Measurements from ENCODE around the gene HSPB7.
"Not testable (repeated sequence)": the region's sequence is repeated elsewhere in the genome, so short reads cannot be mapped to it uniquely, and the experiment has no call there.

The HSPB7 gene

DNA sequence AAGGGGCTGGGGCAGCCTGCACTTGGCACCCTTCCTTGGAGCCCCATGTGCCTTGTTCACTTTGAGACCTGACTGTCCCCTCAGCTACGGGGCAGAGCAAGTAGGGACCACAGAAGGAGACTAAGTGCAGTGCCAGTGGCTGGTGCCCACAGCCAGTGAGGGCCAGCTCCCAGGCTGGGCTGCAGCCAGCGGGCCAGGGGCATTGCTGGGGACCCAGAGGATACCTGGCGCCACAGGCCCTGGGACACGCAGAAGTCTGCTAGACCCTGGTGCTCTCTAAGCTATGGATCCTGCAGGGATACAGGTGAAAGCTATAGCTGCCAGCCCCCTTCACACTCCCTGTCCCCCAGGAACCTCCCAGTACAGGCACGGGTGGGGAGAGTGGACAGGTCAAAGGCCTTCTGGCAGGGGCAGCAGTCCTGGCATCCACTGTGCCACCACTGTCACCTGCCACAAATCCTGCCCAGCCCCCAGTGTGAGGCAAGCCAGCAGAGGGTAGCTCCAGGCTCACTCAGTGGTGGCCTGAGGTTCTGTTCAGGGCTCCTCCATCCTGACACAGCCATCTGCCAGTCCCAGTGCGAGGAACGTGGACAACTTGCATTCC, 5.3 kb upstream of the HSPB7 start:
- in situ Hi-C loops (cut with MboI; ENCODE audit: low sequenced_read_pairs) = no loop called here

DNA sequence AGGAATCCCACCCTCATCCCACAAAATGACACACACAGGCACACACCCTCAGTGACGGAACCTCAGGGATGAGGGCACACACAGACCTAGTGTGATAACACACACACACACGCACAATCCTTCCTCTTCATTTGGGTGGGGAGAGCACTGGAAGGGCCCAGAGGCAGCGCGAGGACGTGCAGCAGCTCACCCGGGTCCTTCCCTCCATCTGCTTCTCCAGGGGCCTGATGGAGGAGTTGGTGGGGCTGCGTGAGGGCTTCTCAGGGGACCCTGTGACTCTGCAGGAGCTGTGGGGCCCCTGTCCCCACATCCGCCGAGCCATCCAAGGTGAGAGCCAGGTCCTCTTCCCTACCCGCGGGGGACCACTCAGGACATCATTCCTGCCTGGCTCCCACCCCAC, 4.5 kb upstream of the HSPB7 start:
- in situ Hi-C loops (cut with MboI; ENCODE audit: low sequenced_read_pairs) = no loop called here

DNA sequence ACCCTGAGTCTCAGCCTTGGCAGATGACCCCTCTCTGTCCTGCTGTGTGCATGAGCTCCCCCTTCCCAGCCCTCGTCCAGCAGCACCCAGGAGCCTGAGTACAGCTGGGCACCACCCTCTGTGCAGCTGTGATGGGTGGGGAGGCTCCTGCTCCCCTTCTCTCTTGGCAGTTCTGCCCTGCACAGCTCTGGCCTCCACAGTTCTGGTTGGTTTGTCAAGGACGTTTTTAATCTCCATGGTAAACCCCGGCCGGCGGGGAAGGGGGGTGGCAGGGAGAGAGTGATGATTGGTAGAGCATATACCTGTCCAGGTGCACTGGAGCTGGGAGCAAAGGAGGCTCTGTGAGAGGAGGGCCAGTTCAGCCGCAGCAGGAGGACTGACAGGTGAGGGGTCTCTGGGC, 3.8 kb upstream of the HSPB7 start, which contains the start of gene CLCNKA:
TSS of gene CLCNKA (plus strand) at position 356 of the 400 bp plus-strand sequence. CDS start 584 bp downstream, outside the sequence.
- in situ Hi-C loops (cut with MboI; ENCODE audit: low sequenced_read_pairs) = no loop called here

DNA sequence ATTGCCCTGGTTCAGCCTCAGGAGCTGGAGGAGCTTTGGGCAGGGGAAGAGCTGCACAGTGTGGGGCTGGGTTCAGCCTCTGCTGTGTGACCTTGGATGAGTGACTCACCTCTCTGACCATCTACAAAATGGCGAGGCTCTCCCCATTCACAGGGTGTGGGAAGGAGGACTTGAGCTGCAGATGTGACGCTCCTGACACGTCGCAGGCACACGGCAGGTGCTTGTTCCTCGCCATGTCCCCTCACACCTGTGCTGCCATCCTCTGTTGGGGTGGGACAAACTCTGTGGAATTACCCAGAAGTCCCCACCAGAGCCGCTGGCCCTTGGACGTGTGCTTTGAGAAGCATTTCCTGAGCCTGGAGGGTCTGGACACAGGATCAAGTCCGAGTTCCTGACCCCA, 3.0 kb upstream of the HSPB7 start:
- in situ Hi-C loops (cut with MboI; ENCODE audit: low sequenced_read_pairs) = not testable (repeated sequence)

DNA sequence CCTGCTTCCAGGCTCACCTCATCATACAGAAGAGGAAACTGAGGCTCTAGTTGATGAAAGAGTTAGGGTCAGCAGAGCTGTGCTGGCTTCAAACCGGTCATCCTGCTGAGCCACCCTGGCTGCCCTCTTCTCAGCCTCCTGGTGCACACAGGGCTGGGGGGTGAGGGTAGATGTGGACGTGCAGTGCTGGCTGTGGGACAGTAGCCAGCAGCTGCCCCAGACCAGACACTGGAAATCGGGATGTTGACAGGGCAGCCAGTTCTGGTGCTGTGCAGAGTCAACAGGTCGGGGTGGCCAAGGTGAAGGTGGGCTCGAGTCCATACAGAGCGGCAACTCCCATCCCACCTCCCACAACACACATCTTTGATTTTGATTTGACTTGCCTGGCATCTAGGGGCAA, 2.5 kb upstream of the HSPB7 start:
- in situ Hi-C loops (cut with MboI; ENCODE audit: low sequenced_read_pairs) = no loop called here

DNA sequence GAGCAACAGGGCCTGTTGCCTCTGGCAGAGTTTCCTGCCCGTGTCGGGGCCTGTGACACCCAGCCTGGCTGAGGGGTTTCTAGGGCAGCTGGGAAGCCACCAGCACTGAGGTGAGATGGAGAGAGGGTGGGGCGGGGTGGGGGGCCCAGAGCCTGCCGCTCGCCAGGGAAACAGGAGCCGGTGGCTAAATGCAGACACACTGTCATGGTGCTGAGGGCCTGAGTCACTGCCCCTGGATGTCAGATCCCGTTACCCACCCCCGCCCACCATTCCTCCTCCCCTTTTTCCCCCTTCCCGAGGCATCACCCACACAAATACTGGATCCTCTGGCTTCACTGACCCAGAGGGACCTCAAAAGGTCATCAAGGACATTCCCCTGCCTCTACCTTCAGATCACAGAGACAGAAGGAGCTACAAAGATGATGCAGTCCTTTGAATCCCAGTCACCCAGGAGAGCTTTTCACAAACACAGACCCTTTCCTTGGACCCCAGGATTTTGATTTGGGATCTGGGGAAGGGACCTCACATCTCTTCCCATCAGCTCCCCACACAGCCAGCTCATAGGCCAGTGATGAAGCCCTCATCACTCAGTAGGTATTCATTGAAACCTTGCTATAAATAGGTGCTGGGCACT, 1.9 kb upstream of the HSPB7 start:
- in situ Hi-C loops (cut with MboI; ENCODE audit: low sequenced_read_pairs) = no loop called here

DNA sequence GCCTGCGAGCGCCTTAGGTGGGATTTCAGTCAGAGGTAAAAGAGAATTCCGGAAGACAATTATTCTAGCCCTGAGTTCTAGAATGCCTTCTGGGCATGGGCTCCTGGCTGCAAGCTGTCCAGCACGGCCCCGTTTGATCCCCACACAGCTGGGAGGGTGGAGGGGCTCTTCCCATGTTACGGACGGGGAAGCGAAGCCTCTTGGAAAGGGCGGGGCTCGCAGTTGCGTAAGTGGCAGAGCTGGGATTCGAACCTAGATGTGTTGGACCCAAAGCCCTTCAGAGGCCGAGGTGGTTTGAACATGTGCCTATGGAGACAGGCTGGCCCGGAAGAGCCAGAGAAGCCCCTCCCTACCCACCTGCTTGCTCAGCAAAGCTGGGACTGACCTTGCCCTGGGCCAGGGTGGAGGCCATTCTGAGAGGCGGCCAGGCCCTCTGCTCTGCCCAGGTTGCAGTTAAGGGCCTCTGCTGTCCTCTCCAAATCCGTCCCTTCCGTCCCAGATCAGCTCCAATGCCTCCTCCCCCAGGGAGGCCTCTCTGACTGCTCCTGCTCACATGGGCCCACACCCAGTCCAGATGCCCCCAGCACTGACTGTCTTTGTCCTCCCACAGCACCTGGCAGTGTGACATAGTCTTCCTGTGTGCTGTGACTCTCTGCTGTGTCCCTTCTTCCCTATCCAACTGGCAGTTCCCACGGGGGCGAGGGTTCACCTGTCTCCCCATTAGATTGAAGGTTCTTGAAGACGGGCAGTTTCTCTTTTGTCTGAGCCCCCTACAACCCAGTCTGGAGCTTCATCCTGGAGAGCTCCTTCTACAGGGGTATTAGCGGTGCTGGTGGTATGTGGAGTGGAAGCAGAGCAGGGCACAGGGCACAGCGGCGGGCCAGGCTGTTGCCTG, 1.2 kb upstream of the HSPB7 start:
- in situ Hi-C loops (cut with MboI; ENCODE audit: low sequenced_read_pairs) = no loop called here

DNA sequence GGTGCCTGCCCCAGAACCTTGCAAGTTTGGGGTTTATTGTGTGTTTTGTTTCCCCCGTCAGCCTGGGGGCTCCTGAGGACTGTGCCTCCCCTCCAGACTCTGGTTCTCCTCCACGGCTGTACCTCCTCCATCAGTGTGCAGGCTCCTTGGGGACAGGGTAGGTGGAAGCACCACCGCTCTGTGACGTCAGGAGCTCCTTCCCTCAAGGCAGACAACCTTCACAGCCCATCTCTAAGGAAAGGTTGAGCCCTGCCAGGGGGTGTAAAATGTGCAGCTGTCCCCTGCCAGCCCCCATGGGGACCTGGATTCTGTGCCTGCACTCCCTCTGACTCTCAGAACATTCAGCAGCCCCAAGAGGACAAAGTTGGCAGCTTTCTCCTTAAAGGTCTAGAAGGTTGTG, 465 bp upstream of the HSPB7 start:
- in situ Hi-C loops (cut with MboI; ENCODE audit: low sequenced_read_pairs) = no loop called here

DNA sequence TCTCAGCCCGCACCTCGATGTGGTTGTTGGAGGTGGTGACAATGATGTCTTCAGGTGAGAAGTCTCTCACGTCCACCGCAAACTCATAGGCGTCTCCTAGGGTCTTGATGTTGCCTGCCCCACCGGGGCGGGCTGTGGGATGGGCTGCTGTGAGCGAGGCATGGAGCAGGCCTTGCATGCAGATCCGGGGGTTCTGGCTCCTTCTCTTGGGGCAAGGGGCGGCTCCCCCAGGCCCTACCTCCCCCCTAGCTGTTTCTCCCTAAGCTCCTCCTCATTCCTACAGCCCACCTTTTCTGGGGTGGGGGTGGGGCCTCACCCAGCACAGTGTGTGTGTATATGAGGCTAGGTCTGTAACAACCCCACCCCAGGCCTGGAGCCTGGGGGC, 775 bp downstream of the HSPB7 start:
- in situ Hi-C loops (cut with MboI; ENCODE audit: low sequenced_read_pairs) = no loop called here

DNA sequence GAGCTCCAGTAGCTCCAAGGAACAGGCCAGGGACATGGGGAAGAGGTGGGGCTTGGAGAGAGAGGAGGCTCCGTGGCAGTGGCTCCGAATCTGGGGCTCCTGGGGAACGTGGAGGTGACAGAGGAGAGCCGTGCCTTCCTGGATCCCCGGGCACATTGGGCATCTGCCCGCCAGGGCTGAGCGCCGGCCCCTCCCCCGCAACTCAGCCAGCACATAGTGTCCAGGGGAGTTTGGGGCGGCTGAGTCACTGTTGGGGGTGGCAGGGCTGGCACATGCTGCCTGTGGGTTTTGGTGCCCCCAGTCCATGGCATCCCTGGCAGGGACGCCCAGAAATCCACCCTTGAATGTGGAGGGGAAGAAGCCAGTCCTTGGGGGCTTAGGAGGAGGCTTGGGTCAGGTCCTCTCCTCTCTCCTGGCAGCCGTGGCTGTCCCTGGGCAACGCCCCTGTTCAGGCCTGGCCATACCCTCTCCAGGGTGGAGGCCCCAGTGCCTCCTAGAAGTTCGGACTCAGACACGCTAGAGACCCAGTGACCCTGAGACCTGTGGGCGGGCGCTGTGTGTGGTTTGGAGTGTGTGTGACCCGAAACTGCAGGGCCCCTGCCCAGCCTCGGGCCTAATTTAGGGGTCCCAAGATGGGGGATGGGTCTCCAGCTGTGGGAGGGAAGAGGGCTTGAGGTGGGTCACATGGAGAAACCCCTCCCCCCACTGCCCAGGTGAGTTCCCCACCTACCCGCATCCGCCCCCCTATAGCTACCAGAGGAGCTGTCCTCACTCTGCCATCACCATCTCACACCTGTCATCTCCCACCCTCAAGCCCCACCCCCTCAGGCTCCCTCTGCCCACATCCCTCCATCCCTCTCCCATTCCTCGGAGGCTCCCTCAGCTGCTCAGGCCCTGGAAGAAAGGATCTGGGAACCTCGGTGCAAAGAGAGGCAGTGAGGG, 1.6 kb downstream of the HSPB7 start:
- in situ Hi-C loops (cut with MboI; ENCODE audit: low sequenced_read_pairs) = no loop called here

DNA sequence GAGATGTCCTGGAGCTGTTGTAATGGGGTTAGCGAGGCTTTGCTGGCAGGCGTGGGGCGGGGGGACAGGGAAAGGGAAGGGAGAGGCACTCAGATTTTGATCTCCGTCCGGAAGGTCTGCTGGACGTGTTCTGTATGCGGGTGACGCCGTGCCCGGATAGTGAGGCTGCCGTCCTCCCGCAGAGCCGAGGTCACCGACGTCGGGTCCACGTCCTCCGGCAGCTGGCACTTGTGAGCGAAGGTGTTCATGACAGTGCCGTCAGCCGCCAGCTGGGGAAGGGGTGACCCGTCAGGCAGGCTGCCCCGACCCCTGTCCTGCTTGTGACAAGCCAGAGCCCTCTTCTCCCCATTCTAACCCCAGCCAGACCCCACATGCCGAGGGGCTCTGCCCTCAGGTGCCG, 2.4 kb downstream of the HSPB7 start:
- in situ Hi-C loops (cut with MboI; ENCODE audit: low sequenced_read_pairs) = no loop called here

DNA sequence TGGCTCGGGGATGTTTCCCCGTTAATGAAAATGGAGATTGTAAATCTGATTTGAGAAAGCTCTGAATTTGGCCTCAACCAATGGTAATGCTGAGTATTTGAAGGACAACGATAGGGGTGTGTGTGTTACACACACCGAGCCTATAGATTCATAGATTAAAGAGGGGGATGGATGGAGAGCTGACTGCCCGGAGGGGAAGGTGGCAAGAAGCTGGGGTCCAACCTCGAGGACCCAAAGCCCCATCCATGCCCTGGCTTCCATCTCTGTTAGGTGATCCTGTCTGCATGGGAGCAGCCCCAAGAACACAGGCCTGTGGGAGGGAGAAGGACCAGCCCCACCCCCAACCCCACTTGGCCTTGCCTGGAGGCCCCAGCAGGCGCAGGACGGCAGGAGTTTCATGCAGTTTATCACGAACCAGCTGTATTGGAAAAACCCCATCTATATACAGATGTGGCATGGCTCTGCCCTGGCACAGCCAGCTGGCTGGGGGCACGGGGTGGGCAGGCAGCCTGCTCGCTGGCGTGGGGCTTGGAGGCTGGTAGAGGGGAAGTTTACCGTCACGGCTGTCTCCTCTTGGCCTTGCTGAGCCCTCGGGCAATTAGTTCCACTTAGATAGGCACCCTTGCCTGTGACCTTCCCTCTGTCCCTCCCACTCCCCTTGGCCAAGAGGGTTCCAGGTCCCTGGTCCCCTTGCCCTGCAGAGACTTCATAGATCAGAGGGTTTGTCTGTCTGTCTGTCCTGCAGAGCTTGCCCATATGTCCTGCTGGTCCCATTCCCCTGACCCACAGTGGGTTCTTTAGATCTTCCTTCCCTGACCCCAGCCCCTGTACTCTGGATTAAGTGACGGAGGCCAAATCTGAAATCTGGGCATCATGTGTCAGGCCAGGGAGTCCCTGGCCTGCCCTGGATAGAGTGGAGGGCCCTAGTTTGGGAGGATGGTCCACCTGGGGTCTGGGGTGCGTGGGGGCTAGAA, 3.0 kb downstream of the HSPB7 start:
- in situ Hi-C loops (cut with MboI; ENCODE audit: low sequenced_read_pairs) = no loop called here

DNA sequence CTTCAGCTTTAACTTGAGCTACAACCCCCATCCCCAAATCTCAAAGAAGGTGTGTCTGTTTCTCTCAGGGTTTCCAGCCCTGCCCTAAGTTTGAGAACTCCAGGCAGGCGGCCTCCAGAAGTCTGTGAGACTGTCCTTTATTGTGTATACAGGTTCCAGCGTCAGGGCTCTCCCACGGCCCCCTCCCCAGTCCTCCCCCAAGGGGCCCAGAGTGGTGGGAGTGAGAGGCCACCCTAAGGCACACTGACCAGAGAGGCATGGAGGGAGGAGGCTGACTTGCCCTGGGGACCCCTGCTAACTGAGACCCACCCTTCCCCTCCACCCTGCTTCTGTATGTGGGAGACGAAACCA, 4.0 kb downstream of the HSPB7 start:
- in situ Hi-C loops (cut with MboI; ENCODE audit: low sequenced_read_pairs) = no loop called here

DNA sequence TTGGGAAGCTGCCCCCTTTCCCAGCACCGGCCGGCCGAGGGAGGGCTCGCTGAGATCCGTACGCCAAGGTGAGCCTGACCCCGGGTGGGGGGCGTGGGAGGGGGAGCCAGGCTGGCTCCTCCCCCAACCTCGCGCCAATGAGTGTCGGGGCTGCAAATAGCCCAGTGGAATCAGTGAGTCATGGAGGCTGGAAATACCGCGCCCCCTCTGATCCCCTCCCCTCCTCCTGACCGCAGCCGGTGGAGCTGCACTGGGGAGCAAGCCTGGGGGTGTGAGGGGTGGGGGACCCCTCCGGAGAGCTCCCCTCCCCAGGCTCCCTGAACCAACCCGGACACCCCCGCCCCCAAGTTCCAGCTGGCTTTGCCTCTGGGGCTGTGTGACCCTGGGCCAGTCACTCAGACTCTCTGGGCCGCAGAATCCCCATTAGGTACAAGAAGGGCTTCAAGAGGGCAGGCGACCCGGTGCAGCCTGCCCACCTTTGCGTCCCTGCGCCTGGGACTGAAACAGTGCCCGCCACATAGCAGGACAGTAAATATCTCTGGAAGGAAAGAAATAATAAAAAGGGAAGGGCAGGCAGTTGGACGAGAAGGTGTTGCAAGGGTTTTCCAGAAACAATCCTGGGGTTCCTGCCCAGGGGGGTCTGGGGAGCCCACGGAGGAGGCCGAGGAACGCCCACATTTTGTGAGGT, 4.5 kb downstream of the HSPB7 start:
- in situ Hi-C loops (cut with MboI; ENCODE audit: low sequenced_read_pairs) = no loop called here

DNA sequence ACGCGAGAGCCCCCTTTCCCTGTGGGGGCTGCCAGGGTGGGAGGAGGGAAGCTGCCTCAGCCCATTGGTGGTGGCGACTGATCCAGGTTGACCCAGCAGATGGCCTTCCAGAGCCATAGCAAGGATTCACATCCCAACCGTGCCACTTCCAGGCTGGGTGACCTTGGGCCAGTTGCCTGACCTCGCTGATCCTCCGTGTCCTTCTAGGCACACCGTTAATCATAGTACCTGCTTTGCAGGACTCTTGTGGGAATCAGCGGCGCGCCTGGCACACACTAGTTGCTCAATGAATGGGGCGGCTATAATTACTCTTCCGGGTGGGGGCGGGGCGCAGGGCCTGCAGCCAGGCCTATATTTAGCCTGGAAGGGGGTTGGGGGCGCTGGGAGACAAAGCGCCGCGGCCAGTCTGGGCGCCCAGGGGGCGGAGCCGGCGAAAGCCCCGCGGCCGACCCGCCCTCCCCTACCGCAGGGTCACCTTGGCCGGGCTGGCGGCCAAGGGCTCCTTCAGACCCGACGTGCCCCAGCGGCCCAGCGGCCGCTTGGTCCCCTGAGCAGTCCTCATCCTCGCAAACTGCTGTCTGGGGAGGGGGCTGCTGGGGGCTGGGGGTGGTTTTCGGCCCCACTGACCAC, 5.1 kb downstream of the HSPB7 start:
- in situ Hi-C loops (cut with MboI; ENCODE audit: low sequenced_read_pairs) = no loop called here

DNA sequence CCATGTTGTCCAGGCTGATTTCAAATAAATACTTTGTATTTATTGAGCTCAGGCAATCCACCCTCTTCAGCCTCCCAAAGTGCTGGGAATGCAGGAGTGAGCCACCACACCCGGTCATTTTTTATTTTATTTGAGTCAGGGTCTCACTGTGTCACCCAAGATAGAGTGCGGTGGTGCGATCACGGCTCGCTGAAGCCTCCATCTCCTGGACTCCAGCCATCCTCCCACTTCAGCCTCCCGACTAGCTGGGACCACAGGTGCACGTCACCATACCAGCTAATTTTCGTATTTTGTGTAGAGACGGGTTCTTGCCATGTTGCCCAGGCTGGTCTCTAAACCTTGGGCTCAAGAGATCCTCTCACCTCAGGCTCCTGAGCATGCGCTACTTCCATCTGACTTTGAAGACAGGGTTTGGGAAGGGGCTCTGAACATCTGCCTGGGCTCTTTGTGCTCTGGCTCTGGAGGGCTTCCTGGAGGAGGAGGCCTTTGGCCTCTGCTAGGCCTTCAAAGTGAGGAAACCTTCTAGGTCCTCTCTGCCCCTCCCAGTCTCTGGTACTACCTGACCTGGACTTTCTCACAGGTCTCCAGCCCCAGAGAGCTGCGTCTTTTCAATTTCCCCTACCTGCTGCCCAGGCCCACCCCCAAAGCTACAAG, 5.8 kb downstream of the HSPB7 start:
- in situ Hi-C loops (cut with MboI; ENCODE audit: low sequenced_read_pairs) = no loop called here

DNA sequence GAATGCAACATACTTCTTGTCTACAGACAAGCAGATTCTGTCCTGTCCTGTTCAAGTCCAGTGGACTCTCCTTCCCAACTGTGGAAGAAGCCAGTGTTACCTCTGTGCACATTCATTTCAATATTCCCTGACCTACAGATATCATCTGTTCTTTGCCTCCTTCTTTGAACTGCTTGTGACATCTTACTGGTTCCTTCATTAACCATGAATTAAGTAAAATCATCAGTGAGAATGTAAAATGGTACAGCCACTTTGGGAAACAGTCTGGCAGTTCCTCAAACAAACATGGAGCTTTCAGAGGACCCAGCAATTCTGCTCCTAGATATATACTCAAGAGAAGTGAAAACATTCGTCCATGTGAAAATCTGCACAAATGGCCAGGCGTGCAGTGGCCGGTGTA, 7.0 kb downstream of the HSPB7 start:
- in situ Hi-C loops (cut with MboI; ENCODE audit: low sequenced_read_pairs) = no loop called here

DNA sequence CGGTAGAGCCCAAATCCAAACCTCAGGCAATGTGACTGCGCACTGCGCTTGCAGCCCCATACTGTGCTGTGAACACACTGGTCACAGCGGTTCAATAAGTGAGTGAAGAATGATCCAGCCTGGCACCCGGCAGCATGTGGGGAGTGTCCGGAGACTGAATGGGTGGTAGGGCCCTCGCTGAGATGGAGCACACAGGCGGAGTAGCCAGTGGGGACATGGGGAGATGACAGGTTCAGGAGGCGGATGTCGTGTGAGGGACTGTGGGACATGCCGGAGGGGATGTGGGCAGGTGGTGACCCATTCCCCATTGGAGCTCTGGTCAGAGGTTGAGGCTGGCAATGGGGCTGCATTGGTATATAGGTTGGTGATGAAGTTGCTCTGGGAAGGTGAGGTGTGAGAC, 8.2 kb downstream of the HSPB7 start:
- in situ Hi-C loops (cut with MboI; ENCODE audit: low sequenced_read_pairs) = no loop called here
